B cell (primary cell): ENCODE data around the gene SCML1. TPM values are rescaled to one million over a fixed set of nuclear protein-coding genes. Genes with fewer than 3 reads are reported as not detected.

Source experiments
- ATAC-seq: fragments of 200-7000 bp; cut with Tn5 transposase; one replicate; pipeline ENCODE4 v1.10.0; 2021; ENCODE audit warnings: low read depth, mild to moderate bottlenecking, moderate number of reproducible peaks, moderate library complexity
- CTCF ChIA-PET: fragments of 350-600 bp; sonication (Branson Sonifier 250); formaldehyde crosslinking; loops from one replicate; lab custom pipeline; 2021; ENCODE audit warnings: antibody characterized with exemption, inconsistent platforms; lab: Charles Lee
- POLR2A ChIA-PET: fragments of 350-600 bp; sonication (Branson Sonifier 250); formaldehyde crosslinking; loops from one replicate; lab custom pipeline; 2021; ENCODE audit warnings: antibody characterized with exemption; lab: Charles Lee
- DNase-seq: peaks from one replicate; pipeline ENCODE4 v3.0.0; 2013
- H2AFZ ChIP-seq: 2 replicates; pipeline ENCODE4 v1.6.1; 2012; ENCODE audit warnings: mild to moderate bottlenecking, low read depth, low read length; ENCODE audit not compliant: insufficient read depth, poor library complexity, severe bottlenecking
- H3K27ac ChIP-seq, 2 donors: 1 replicate in 1 of 2; 2 replicates in 1 of 2; pipeline ENCODE4 v1.5.1; 2012 to 2013; ENCODE audit warnings: low read length in 2 of 2, mild to moderate bottlenecking in 2 of 2, moderate library complexity in 1 of 2
- H3K27me3 ChIP-seq, 4 experiments: fragments of 200-600 bp in 1 of 4; sonication (generic) in 1 of 4; replicated peaks in 1 of 4; 1 replicate in 2 of 4; 2 replicates in 2 of 4; pipeline versions ENCODE4 v1.6.1 to v1.7.0; 2013 to 2016; ENCODE audit warnings: low read length in 3 of 4, mild to moderate bottlenecking in 2 of 4, mixed read lengths in 1 of 4, moderate library complexity in 1 of 4; ENCODE audit not compliant: insufficient read depth in 4 of 4, control insufficient read depth in 3 of 4; ENCODE audit errors: control extremely low read depth in 1 of 4
- H3K36me3 ChIP-seq, 2 experiments: replicated peaks in 1 of 2; 1 replicate in 1 of 2; 2 replicates in 1 of 2; pipeline versions ENCODE4 v1.6.1 to v1.7.1; 2013; ENCODE audit warnings: low read length in 1 of 2; ENCODE audit not compliant: insufficient read depth in 2 of 2, control insufficient read depth in 1 of 2; ENCODE audit errors: control extremely low read depth in 1 of 2, extremely low read depth in 1 of 2
- H3K4me1 ChIP-seq, 2 donors: fragments of 200-600 bp in 1 of 2; sonication (generic) in 1 of 2; 1 replicate in 1 of 2; 2 replicates in 1 of 2; pipeline versions ENCODE4 v1.5.1 to v1.6.1; 2013 to 2017; ENCODE audit warnings: low read length in 2 of 2; ENCODE audit not compliant: control insufficient read depth in 2 of 2, insufficient read depth in 2 of 2
- H3K4me2 ChIP-seq: replicated peaks from 2 replicates; pipeline ENCODE3; 2012; ENCODE audit warnings: mild to moderate bottlenecking, low read depth, low read length; ENCODE audit not compliant: poor library complexity, severe bottlenecking
- H3K4me3 ChIP-seq, 5 experiments: fragments of 200-600 bp in 1 of 5; sonication (generic) in 1 of 5; 1 replicate in 3 of 5; 2 replicates in 2 of 5; pipeline versions ENCODE4 v1.5.1 to v1.7.0; 2011 to 2016; ENCODE audit warnings: low read length in 4 of 5, mild to moderate bottlenecking in 4 of 5, low read depth in 2 of 5, control low read depth in 1 of 5, moderate library complexity in 1 of 5; ENCODE audit not compliant: insufficient read depth in 1 of 5; ENCODE audit errors: control extremely low read depth in 1 of 5, extremely low read depth in 1 of 5
- H3K79me2 ChIP-seq: fragments of 200-600 bp; sonication (generic); one replicate; pipeline ENCODE4 v1.6.0; 2016; ENCODE audit warnings: low read length; ENCODE audit not compliant: control insufficient read depth, insufficient read depth
- H3K9ac ChIP-seq: fragments of 200-600 bp; sonication (generic); 2 replicates; pipeline ENCODE4 v1.6.1; 2017; ENCODE audit warnings: mild to moderate bottlenecking, low read length, moderate library complexity
- H3K9me3 ChIP-seq, 3 donors: one replicate each; pipeline versions ENCODE4 v1.6.1 to v1.7.1; 2013; ENCODE audit warnings: low read length in 2 of 3; ENCODE audit not compliant: control insufficient read depth in 2 of 3, insufficient read depth in 1 of 3; ENCODE audit errors: control extremely low read depth in 1 of 3
- H4K20me1 ChIP-seq: 2 replicates; pipeline ENCODE4 v1.6.0; 2012; ENCODE audit warnings: mild to moderate bottlenecking, low read length; ENCODE audit not compliant: insufficient read depth, control insufficient read depth, poor library complexity, severe bottlenecking
- H3K27ac Mint-ChIP-seq: one replicate; pipeline ENCODE4 v1.8.0; 2021; ENCODE audit warnings: mixed read lengths
- H3K27me3 Mint-ChIP-seq: one replicate; pipeline ENCODE4 v1.8.0; 2021; ENCODE audit warnings: mixed read lengths
- H3K4me1 Mint-ChIP-seq: one replicate; pipeline ENCODE4 v1.8.0; 2021; ENCODE audit warnings: mixed read lengths
- H3K4me3 Mint-ChIP-seq: one replicate; pipeline ENCODE4 v1.8.0; 2021; ENCODE audit warnings: mixed read lengths
- H3K9me3 Mint-ChIP-seq: one replicate; pipeline ENCODE4 v1.8.0; 2022; ENCODE audit warnings: mixed read lengths; ENCODE audit not compliant: insufficient read depth
- EZH2 ChIP-seq: IDR thresholded peaks from 2 replicates; pipeline ENCODE4 v1.6.1; 2012; ENCODE audit warnings: borderline replicate concordance, low read depth, mild to moderate bottlenecking, moderate library complexity, low read length; ENCODE audit not compliant: insufficient read depth, poor library complexity, severe bottlenecking
- WGBS: methylation state at CpG from one replicate; pipeline ENCODE4 v1.1.5; 2013; ENCODE audit warnings: missing lambda C conversion rate; ENCODE audit not compliant: insufficient coverage; 5-methylcytosine and 5-hydroxymethylcytosine counted together
- intact Hi-C: fragments of 100-400 bp; cut with micrococcal nuclease; formaldehyde crosslinking; loops from one replicate; pipeline ENCODE4 v1.10.0; 2022
- polyA plus RNA-seq: library from polyadenylated mRNA; depleted of rRNA; stranded (reverse); fragments of >200 nt; gene quantifications from 2 replicates; pipeline ENCODE4 v1.2.3, GENCODE V29; 2012
- total RNA-seq, 2 donors: library from RNA; stranded (reverse); fragments of 120-200 nt in 1 of 2; gene quantifications; 1 replicate in 1 of 2; 2 replicates in 1 of 2; pipeline versions ENCODE4 v1.2.3 to v1.2.4, GENCODE V29; 2013 to 2022
- TF ChIP-seq, protein P1 (sequence below): fragments of 200-600 bp; IDR thresholded peaks from one replicate; pipeline ENCODE4 v1.8.0; 2022; ENCODE audit warnings: antibody characterized with exemption, mild to moderate bottlenecking

Gene SCML1
- total and polyA plus RNA-seq, 2 donors (not counting 1 experiment from before 2014, with no cell fraction given) = 6.7 to 9.6 TPM

DNA sequence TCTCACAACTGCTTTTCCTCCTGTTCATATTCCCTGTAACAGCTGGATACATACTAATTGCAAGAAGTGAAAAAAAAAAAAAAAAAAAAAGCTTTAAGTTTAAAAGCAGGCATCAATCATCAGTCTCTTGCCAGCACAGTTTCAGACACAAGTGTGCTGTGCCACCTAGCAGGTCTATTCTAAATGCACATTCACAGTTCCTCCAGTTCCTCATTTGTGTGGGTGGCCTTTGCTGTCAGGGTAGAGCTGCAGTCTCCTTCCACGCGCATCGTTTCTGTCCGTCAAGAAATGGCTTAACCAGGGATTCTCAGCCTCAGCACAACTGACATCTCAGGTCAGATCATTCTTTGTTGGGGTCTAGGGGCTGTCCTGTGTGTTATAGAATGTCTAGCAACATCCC is 61.6 kb downstream of the SCML1 start:
- H3K27me3 Mint-ChIP-seq = peaks cover 5% of the 10 kb centered on the region
- Histone ChIP-seq H3K4me2 (no peak overlapping the region), H3K9me3 (no peaks in the 10 kb centered on the region), H3K79me2 (no peaks in the 10 kb centered on the region), H3K27ac (no peak overlapping the region), H3K9ac (no peak overlapping the region), H3K36me3 (no peaks in the 10 kb centered on the region), H4K20me1 (no peaks in the 10 kb centered on the region), H2AFZ (no peak overlapping the region), H3K4me3 (no peak overlapping the region), H3K4me1 (no peaks in the 10 kb centered on the region), H3K27me3 (no peaks in the 10 kb centered on the region)
- TF ChIP-seq, protein P1, sequence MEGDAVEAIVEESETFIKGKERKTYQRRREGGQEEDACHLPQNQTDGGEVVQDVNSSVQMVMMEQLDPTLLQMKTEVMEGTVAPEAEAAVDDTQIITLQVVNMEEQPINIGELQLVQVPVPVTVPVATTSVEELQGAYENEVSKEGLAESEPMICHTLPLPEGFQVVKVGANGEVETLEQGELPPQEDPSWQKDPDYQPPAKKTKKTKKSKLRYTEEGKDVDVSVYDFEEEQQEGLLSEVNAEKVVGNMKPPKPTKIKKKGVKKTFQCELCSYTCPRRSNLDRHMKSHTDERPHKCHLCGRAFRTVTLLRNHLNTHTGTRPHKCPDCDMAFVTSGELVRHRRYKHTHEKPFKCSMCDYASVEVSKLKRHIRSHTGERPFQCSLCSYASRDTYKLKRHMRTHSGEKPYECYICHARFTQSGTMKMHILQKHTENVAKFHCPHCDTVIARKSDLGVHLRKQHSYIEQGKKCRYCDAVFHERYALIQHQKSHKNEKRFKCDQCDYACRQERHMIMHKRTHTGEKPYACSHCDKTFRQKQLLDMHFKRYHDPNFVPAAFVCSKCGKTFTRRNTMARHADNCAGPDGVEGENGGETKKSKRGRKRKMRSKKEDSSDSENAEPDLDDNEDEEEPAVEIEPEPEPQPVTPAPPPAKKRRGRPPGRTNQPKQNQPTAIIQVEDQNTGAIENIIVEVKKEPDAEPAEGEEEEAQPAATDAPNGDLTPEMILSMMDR = no peak
- TF ChIP-seq EZH2 = no peak
- ChIA-PET POLR2A (no interaction called here), CTCF (no interaction called here)
- no peak overlapping the region for H3K4me3 Mint-ChIP-seq
- H3K9me3 Mint-ChIP-seq = no peaks in the 10 kb centered on the region
- no CpG with 5 or more reads among the region's 4 CpGs for WGBS
- H3K4me1 Mint-ChIP-seq = no peaks in the 10 kb centered on the region
- no peak for ATAC-seq
- DNase-seq = no peak
- H3K27ac Mint-ChIP-seq = no peak overlapping the region
- intact Hi-C loops = no loop called here

GRCh38 chrX:17801431-17801830 is 64.1 kb downstream of the SCML1 start:
- Mint-ChIP-seq H3K27me3 (peaks cover 5% of the 10 kb centered on the region), H3K4me1 (no peaks in the 10 kb centered on the region), H3K9me3 (no peaks in the 10 kb centered on the region), H3K4me3 (no peak overlapping the region), H3K27ac (no peak overlapping the region)
- Histone ChIP-seq H3K4me3 (no peak overlapping the region), H3K4me1 (no peaks in the 10 kb centered on the region), H4K20me1 (no peaks in the 10 kb centered on the region), H3K9ac (no peak overlapping the region), H3K9me3 (no peaks in the 10 kb centered on the region), H3K79me2 (no peaks in the 10 kb centered on the region), H3K36me3 (no peaks in the 10 kb centered on the region), H3K4me2 (no peak overlapping the region), H3K27ac (no peak overlapping the region), H3K27me3 (no peaks in the 10 kb centered on the region), H2AFZ (no peak overlapping the region)
- ChIA-PET CTCF (no interaction called here), POLR2A (no interaction called here)
- no peak for DNase-seq
- no peak for ATAC-seq
- TF ChIP-seq, protein P1 = no peak
- intact Hi-C loops = no loop called here
- WGBS = 96% methylated on average over 8 of the region's 13 CpGs
